Prostate gland (tissue), 2 donors: ENCODE results near the gene KCND3. TPM values are rescaled to one million over a fixed set of nuclear protein-coding genes. Genes with fewer than 3 reads are reported as not detected.

ENCODE experiments used
- DNase-seq: peaks from one replicate; pipeline ENCODE4 v3.0.0-alpha.2; 2019; ENCODE audit warnings: low spot score
- H3K27ac ChIP-seq, 2 donors: fragments of 200-600 bp; sonication (generic); 2 replicates each; pipeline ENCODE4 v1.5.1; 2017 to 2019
- H3K27me3 ChIP-seq: fragments of 200-600 bp; sonication (generic); replicated peaks from 2 replicates; pipeline ENCODE4 v1.5.1; 2019; ENCODE audit not compliant: insufficient read depth
- H3K36me3 ChIP-seq, 2 donors: fragments of 200-600 bp; sonication (generic); 1 replicate in 1 of 2; 2 replicates in 1 of 2; pipeline versions ENCODE4 v1.5.1 to v1.8.1; 2017 to 2019
- H3K4me1 ChIP-seq: fragments of 200-600 bp; sonication (generic); replicated peaks from 2 replicates; pipeline ENCODE4 v1.5.1; 2019
- H3K4me3 ChIP-seq, 2 donors: fragments of 200-600 bp; sonication (generic); 2 replicates each; pipeline ENCODE4 v1.5.1; 2017 to 2019
- H3K9me3 ChIP-seq: fragments of 200-600 bp; sonication (generic); 2 replicates; pipeline ENCODE4 v1.5.1; 2017
- CTCF ChIP-seq, 4 experiments: fragments of 200-600 bp in 2 of 4; fragments of 450-650 bp in 2 of 4; sonication (generic) in 2 of 4; IDR thresholded peaks; 1 replicate in 3 of 4; 2 replicates in 1 of 4; pipeline ENCODE4 v1.5.1; 2016 to 2019; ENCODE audit warnings: antibody characterized with exemption in 4 of 4, mild to moderate bottlenecking in 2 of 4, moderate library complexity in 2 of 4
- POLR2A ChIP-seq: fragments of 450-650 bp; IDR thresholded peaks from one replicate; pipeline ENCODE4 v1.6.1; 2016; ENCODE audit warnings: antibody characterized with exemption, mild to moderate bottlenecking
- POLR2AphosphoS5 ChIP-seq: sonication (generic); formaldehyde crosslinking; IDR thresholded peaks from one replicate; pipeline ENCODE4 v1.6.1; 2017; ENCODE audit warnings: antibody characterized with exemption
- WGBS: methylation state at CpG from one replicate; pipeline ENCODE4 v1.1.5; 2018; 5-methylcytosine and 5-hydroxymethylcytosine counted together
- intact Hi-C: fragments of 100-400 bp; cut with DNase I; formaldehyde crosslinking; loops from one replicate; pipeline ENCODE4 v1.14.2; 2022
- total RNA-seq, 2 donors: library from RNA; depleted of rRNA; stranded (reverse); fragments of >200 nt; gene quantifications; one replicate each; pipeline ENCODE4 v1.1.0, GENCODE V29; 2016

The KCND3 gene
- total RNA-seq, 2 donors from 2014 or later = 17.1 to 27.3 TPM

- H3K27ac ChIP-seq = no peak overlapping the region
- no peaks in the 10 kb centered on the region for H3K36me3 ChIP-seq
- TF ChIP-seq CTCF (IDR thresholded peaks at IDR 0.05) (no peak), POLR2AphosphoS5 (no peak), POLR2A (no peak)
- H3K4me1 ChIP-seq = peaks cover 6% of the 10 kb centered on the region
- WGBS = 60% methylated on average over 1 of the region's 1 CpG
- intact Hi-C loops = no loop called here
- H3K27me3 ChIP-seq = no peaks in the 10 kb centered on the region
- H3K4me3 ChIP-seq = no peak overlapping the region
- H3K9me3 ChIP-seq = no peaks in the 10 kb centered on the region
- DNase-seq = no peak
Observed at GRCh38 chr1:111971396-111971795, 18.1 kb downstream of the KCND3 start.

- H3K4me1 ChIP-seq = no peaks in the 10 kb centered on the region
- H3K27ac ChIP-seq = no peak overlapping the region
- no peak for DNase-seq
- H3K27me3 ChIP-seq = no peaks in the 10 kb centered on the region
- WGBS = 84% methylated on average over 4 of the region's 4 CpGs
- H3K36me3 ChIP-seq = no peaks in the 10 kb centered on the region
- TF ChIP-seq POLR2A (no peak), CTCF (IDR thresholded peaks at IDR 0.05) (no peak), POLR2AphosphoS5 (no peak)
- no peak overlapping the region for H3K4me3 ChIP-seq
- intact Hi-C loops = no loop called here
- no peaks in the 10 kb centered on the region for H3K9me3 ChIP-seq
Observed at GRCh38 chr1:111968511-111968910, 21.0 kb downstream of the KCND3 start.

- no peaks in the 10 kb centered on the region for H3K36me3 ChIP-seq
- no peak for DNase-seq
- no peak overlapping the region for H3K27ac ChIP-seq
- TF ChIP-seq POLR2A (no peak), POLR2AphosphoS5 (no peak), CTCF (IDR thresholded peaks at IDR 0.05) (no peak)
- H3K4me3 ChIP-seq = no peak overlapping the region
- H3K4me1 ChIP-seq = no peaks in the 10 kb centered on the region
- 77% methylated on average over 3 of the region's 3 CpGs for WGBS
- H3K27me3 ChIP-seq = no peaks in the 10 kb centered on the region
- intact Hi-C loops = no loop called here
- no peaks in the 10 kb centered on the region for H3K9me3 ChIP-seq
Observed at GRCh38 chr1:111967886-111968285, 21.6 kb downstream of the KCND3 start.

GRCh38 chr1:111967067-111967690 lies 22.3 kb downstream of the KCND3 start:
- intact Hi-C loops = no loop called here
- TF ChIP-seq CTCF (IDR thresholded peaks at IDR 0.05) (no peak), POLR2AphosphoS5 (no peak), POLR2A (no peak)
- Histone ChIP-seq H3K36me3 (no peaks in the 10 kb centered on the region), H3K27me3 (no peaks in the 10 kb centered on the region), H3K27ac (no peak overlapping the region), H3K4me1 (no peaks in the 10 kb centered on the region), H3K9me3 (no peaks in the 10 kb centered on the region), H3K4me3 (no peak overlapping the region)
- 81% methylated on average over 13 of the region's 13 CpGs for WGBS
- DNase-seq = no peak

GRCh38 chr1:111965781-111966443 lies 23.6 kb downstream of the KCND3 start:
- TF ChIP-seq CTCF (IDR thresholded peaks at IDR 0.05) = no peak
- no peak for TF ChIP-seq POLR2A
- no peak for TF ChIP-seq POLR2AphosphoS5
- 89% methylated on average over 5 of the region's 5 CpGs for whole genome bisulfite sequencing

More at GRCh38 chr1:111965781-111966443, 23.6 kb downstream of the KCND3 start:
- no peaks in the 10 kb centered on the region for H3K27me3 ChIP-seq
- no peaks in the 10 kb centered on the region for H3K4me1 ChIP-seq
- H3K27ac ChIP-seq = no peak overlapping the region
- no peaks in the 10 kb centered on the region for H3K36me3 ChIP-seq
- intact Hi-C loops = no loop called here
- H3K4me3 ChIP-seq = no peak overlapping the region
- H3K9me3 ChIP-seq = no peaks in the 10 kb centered on the region
- no peak for DNase-seq
